ENCODE data around the gene PIN1. TPM values are rescaled to one million over a fixed set of nuclear protein-coding genes. Genes with fewer than 3 reads are reported as not detected.

PIN1 gene
- total RNA-seq (2022) (54.6 and 61.4 TPM in 2 replicates), Bru-seq, nascent RNA (percentile 60 among the genes with signal in this experiment), BruChase-seq, experiment 1, labeled RNA remaining after a 6-hour chase (percentile 64 among the genes with signal in this experiment), BruChase-seq, experiment 2, labeled RNA remaining after a 2-hour chase (percentile 63 among the genes with signal in this experiment)
- long read RNA-seq, transcript PIN1-201 (4 exons, 997 nt), result major isoform, 69 of 80 reads
- long read RNA-seq, partial matches to known transcripts, result 3 of 80 reads
- long read RNA-seq, other reads (novel, unspliced or antisense), result 6 of 80 reads

DNA sequence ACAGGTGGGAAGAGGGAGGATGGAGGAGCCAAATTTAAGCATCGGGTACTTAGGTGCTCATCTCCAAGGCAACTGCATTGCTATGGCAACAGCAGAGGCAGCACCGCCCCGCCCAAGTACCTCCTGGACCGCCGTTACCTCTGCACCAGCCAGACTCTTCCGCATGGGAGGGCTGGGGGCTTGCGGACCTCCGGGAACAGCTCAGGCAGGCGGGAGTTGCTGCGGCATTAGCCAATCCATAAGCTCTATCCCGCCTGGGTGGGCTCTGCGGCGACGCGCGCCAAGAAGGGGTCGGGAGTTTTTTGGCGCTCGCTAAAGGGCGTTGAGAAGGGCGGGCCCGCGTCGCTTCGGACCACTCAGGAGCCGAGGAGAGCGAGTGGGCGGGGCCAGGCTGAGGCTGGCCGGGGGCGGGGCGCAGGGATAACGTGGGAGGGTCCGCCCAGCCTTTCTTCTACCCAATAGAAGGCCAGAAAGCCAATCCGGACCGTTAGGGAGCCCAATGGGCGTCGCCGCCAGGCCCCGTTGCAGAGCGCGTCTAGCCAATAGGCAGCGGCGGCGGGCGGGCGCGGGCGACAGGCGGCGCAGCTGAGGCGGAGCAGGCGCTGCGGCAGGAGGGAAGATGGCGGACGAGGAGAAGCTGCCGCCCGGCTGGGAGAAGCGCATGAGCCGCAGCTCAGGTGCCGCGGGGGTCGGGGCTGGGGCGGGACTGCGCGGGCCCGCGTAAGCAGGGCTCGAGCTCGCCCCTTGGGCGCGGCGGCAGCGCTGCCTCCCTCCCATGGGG lies at the start of gene PIN1:
TSS of gene PIN1 (plus strand) at position 593 of the 781 bp plus-strand sequence. CDS start at position 620, 27 bp downstream.
- H3K27me3 Mint-ChIP-seq (ENCODE audit: insufficient read depth, unreplicated experiment), result no peaks in the 10 kb centered on the region
- TF ChIP-seq, protein P1, sequence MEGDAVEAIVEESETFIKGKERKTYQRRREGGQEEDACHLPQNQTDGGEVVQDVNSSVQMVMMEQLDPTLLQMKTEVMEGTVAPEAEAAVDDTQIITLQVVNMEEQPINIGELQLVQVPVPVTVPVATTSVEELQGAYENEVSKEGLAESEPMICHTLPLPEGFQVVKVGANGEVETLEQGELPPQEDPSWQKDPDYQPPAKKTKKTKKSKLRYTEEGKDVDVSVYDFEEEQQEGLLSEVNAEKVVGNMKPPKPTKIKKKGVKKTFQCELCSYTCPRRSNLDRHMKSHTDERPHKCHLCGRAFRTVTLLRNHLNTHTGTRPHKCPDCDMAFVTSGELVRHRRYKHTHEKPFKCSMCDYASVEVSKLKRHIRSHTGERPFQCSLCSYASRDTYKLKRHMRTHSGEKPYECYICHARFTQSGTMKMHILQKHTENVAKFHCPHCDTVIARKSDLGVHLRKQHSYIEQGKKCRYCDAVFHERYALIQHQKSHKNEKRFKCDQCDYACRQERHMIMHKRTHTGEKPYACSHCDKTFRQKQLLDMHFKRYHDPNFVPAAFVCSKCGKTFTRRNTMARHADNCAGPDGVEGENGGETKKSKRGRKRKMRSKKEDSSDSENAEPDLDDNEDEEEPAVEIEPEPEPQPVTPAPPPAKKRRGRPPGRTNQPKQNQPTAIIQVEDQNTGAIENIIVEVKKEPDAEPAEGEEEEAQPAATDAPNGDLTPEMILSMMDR (IDR thresholded peaks at IDR 0.05; ENCODE audit: unreplicated experiment), result peak; percentile 48
- H3K9me3 Mint-ChIP-seq (ENCODE audit: unreplicated experiment), result no peaks in the 10 kb centered on the region
- ChIA-PET POLR2A (interaction anchor here (0.7 to 1.2 kb wide), 2 partner anchors 10 to 16 kb away, joined by 3 to 4 read pairs; partner anchors contain the start of gene FBXL12), CTCF (interaction anchor here (0.5 to 1.5 kb wide), 5 partner anchors 13 to 1211 kb away, joined by 3 to 5 read pairs (median 3); no protein-coding TSS in a partner anchor)
- peaks cover 7% of the 10 kb centered on the region for H3K4me1 Mint-ChIP-seq (ENCODE audit: insufficient read depth, unreplicated experiment)
- intact Hi-C loops (cut with micrococcal nuclease), result no loop called here
- peak within 1 kb of the TSS; percentile 79 for H3K4me3 Mint-ChIP-seq (ENCODE audit: unreplicated experiment)
- peak; percentile 99 for DNase-seq (ENCODE audit: unreplicated experiment)
- peaks cover 23% of the 10 kb centered on the region for H3K36me3 Mint-ChIP-seq (ENCODE audit: insufficient read depth, unreplicated experiment)
- no TSS peak for BruUV-seq (replicated peaks)
- peak within 1 kb of the TSS; percentile 66 for H3K27ac Mint-ChIP-seq (ENCODE audit: low read depth, unreplicated experiment)

DNA sequence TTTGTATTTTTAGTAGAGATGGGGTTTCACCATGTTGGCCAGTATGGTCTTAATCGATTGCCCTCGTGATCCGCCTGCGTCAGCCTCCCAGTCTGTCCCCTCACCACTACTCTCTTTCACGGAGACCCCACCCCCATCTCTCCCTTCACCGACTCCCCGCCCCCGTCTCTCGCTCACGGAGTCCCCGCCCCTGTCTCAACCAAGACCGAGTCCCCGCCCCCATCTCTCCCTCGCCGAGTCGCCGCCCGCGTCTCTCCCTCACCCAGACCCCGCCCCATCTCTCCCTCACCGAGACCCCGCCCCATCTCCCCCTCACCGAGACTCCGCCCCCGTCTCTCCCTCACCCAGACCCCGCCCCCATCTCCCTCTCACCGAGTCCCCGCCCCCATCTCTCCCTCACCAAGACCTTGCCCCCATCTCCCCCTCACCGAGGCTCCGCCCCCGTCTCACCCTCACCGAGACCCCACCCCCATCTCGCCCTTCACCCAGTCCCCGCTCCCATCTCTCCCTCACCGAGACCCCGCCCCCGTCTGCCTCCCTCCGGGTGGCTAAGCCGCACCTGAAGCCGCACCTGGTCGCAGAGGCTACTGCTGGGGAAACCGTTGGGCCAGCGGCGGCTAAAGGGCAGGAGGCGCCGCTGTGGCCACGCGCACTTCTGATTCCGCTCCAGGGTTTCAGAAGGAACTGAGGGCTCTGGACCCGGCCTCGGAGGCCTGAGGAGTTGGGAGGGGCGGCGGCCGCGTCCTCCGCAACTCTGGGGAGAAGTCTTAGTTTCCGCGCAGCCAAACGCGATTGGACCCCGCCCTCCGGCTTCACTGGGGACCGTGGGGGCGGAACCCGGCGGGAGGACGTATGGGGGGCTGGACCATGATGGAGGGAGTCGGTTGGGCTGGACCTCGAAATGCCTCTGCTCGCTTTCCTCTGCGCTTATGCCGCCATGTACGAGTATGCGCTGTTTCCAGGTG lies 49.5 kb upstream of the PIN1 start:
- Mint-ChIP-seq H3K36me3 (ENCODE audit: insufficient read depth, unreplicated experiment) (peaks cover 7% of the 10 kb centered on the region), H3K4me1 (ENCODE audit: insufficient read depth, unreplicated experiment) (peaks cover 16% of the 10 kb centered on the region), H3K4me3 (ENCODE audit: unreplicated experiment) (peak overlapping the region; percentile 93), H3K9me3 (ENCODE audit: unreplicated experiment) (no peaks in the 10 kb centered on the region), H3K27me3 (ENCODE audit: insufficient read depth, unreplicated experiment) (no peaks in the 10 kb centered on the region), H3K27ac (ENCODE audit: low read depth, unreplicated experiment) (peak overlapping the region; percentile 71)
- ChIA-PET POLR2A (interaction anchor here (0.6 to 0.7 kb wide), 2 partner anchors 202 to 570 kb away, joined by 3 read pairs; no protein-coding TSS in a partner anchor), CTCF (interaction anchor here (0.7 kb wide), 1 partner anchor 667 kb away, joined by 3 read pairs; no protein-coding TSS in a partner anchor)
- TF ChIP-seq, protein P1 (IDR thresholded peaks at IDR 0.05; ENCODE audit: unreplicated experiment), result no peak
- intact Hi-C loops (cut with micrococcal nuclease), result loop anchor here (2.0 kb wide), 1 partner anchor 17 kb away; the partner anchor contains the start of gene ZNF846
- no TSS peak for BruUV-seq (replicated peaks)
- DNase-seq (ENCODE audit: unreplicated experiment), result peak; percentile 85

DNA sequence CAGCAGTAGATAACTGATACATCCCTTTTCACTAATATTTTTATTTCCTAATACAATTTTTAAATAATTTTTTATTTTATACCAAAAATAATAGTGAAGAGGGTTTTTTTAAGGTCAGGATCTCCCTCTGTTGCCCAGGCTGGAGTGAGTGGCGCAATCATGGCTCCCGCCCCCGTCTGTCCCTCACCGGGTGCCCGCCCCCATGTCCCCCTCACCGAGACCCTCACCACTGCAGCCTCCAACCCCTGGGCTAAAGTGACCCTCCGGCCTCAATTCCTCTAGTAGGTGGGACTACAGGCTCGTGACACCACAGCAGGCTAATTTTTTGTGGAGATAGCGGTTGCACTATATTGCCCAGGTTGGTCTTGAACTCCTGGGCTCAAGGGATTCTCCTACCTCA lies 48.8 kb upstream of the PIN1 start:
- TF ChIP-seq, protein P1 (IDR thresholded peaks at IDR 0.05; ENCODE audit: unreplicated experiment), result no peak
- Mint-ChIP-seq H3K27ac (ENCODE audit: low read depth, unreplicated experiment) (peak overlapping the region; percentile 71), H3K4me1 (ENCODE audit: insufficient read depth, unreplicated experiment) (peaks cover 16% of the 10 kb centered on the region), H3K27me3 (ENCODE audit: insufficient read depth, unreplicated experiment) (no peaks in the 10 kb centered on the region), H3K9me3 (ENCODE audit: unreplicated experiment) (no peaks in the 10 kb centered on the region), H3K36me3 (ENCODE audit: insufficient read depth, unreplicated experiment) (peaks cover 7% of the 10 kb centered on the region), H3K4me3 (ENCODE audit: unreplicated experiment) (peak overlapping the region; percentile 93)
- POLR2A ChIA-PET, result no interaction called here
- no peak for DNase-seq (ENCODE audit: unreplicated experiment)
- CTCF ChIA-PET, result interaction anchor here (0.7 kb wide), 2 partner anchors 200 to 1169 kb away, joined by 3 to 4 read pairs; no protein-coding TSS in a partner anchor
- intact Hi-C loops (cut with micrococcal nuclease), result no loop called here
- BruUV-seq (replicated peaks), result no TSS peak

All from MCF 10A (cell line).